OCI-LY7 (cell line): Measurements from ENCODE around the gene BRAF. TPM values are rescaled to one million over a fixed set of nuclear protein-coding genes. Genes with fewer than 3 reads are reported as not detected.
"Not testable (repeated sequence)": the region's sequence is repeated elsewhere in the genome, so short reads cannot be mapped to it uniquely, and the experiment has no call there.

Source experiments
- BruUV-seq: library from RNA; stranded (reverse); fragments of 400-500 nt; replicated peaks from 2 replicates; lab custom pipeline; 2021; lab: Mats Ljungman, UMichigan
- CTCF ChIA-PET: fragments of 300-600 bp; sonication (Branson Sonifier 250); formaldehyde crosslinking; loops from one replicate; lab custom pipeline; 2022; ENCODE audit warnings: antibody characterized with exemption; ENCODE audit not compliant: unreplicated experiment; lab: Charles Lee
- POLR2A ChIA-PET: fragments of 300-600 bp; sonication (Branson Sonifier 250); formaldehyde crosslinking; loops from one replicate; lab custom pipeline; 2022; ENCODE audit warnings: antibody characterized with exemption; lab: Charles Lee
- DNase-seq: peaks from one replicate; pipeline ENCODE4 v3.0.0-alpha.2; 2015; ENCODE audit warnings: low spot score
- H2AFZ ChIP-seq: fragments of 200-600 bp; sonication (generic), shearing (Covaris generic); 2 replicates; pipeline ENCODE4 v1.6.1; 2014; ENCODE audit warnings: mild to moderate bottlenecking, antibody characterized with exemption, low read length, moderate library complexity
- H3K27ac ChIP-seq: fragments of 200-600 bp; sonication (generic); 2 replicates; pipeline ENCODE4 v1.5.1; 2014; ENCODE audit warnings: mixed run types, low read depth, mild to moderate bottlenecking, moderate library complexity, low read length, inconsistent platforms; ENCODE audit not compliant: poor library complexity, severe bottlenecking
- H3K36me3 ChIP-seq: fragments of 200-600 bp; sonication (generic); 2 replicates; pipeline ENCODE4 v1.6.1; 2014; ENCODE audit warnings: mild to moderate bottlenecking, antibody characterized with exemption, low read length, moderate library complexity, mixed read lengths; ENCODE audit not compliant: insufficient read depth
- H3K4me1 ChIP-seq: fragments of 200-600 bp; sonication (generic); 2 replicates; pipeline ENCODE4 v1.5.1; 2014; ENCODE audit warnings: mild to moderate bottlenecking, low read length; ENCODE audit not compliant: insufficient read depth, poor library complexity, severe bottlenecking
- H3K4me2 ChIP-seq: fragments of 200-600 bp; sonication (generic); 2 replicates; pipeline ENCODE4 v1.6.1; 2014; ENCODE audit warnings: mild to moderate bottlenecking, low read length
- H3K4me3 ChIP-seq: fragments of 200-600 bp; sonication (generic); 2 replicates; pipeline ENCODE4 v1.5.1; 2014; ENCODE audit warnings: mild to moderate bottlenecking, low read depth, low read length; ENCODE audit not compliant: poor library complexity, severe bottlenecking
- H3K79me2 ChIP-seq: fragments of 200-600 bp; sonication (generic); 2 replicates; pipeline ENCODE4 v1.6.1; 2016; ENCODE audit warnings: low read depth, mild to moderate bottlenecking, low read length, moderate library complexity, mixed read lengths; ENCODE audit not compliant: insufficient read depth
- H3K9me2 ChIP-seq: fragments of 200-600 bp; sonication (generic); 2 replicates; pipeline ENCODE4 v1.6.1; 2016; ENCODE audit warnings: mild to moderate bottlenecking, low read length, mixed read lengths; ENCODE audit not compliant: insufficient read depth
- H3K9me3 ChIP-seq: fragments of 200-600 bp; sonication (generic); 2 replicates; pipeline ENCODE4 v1.6.1; 2014; ENCODE audit warnings: mild to moderate bottlenecking, mixed run types, low read length, mixed read lengths
- H4K20me1 ChIP-seq: fragments of 200-600 bp; sonication (generic); 2 replicates; pipeline ENCODE4 v1.6.1; 2014; ENCODE audit warnings: mild to moderate bottlenecking, antibody characterized with exemption, low read length, moderate library complexity, mixed read lengths; ENCODE audit not compliant: insufficient read depth
- EZH2phosphoT487 ChIP-seq: fragments of 200-600 bp; sonication (generic); IDR thresholded peaks from 2 replicates; pipeline ENCODE4 v1.6.1; 2018; ENCODE audit warnings: low read depth, borderline replicate concordance, mild to moderate bottlenecking, mixed run types, antibody characterized with exemption, low read length, moderate library complexity, mixed read lengths
- intact Hi-C: fragments of 100-400 bp; cut with micrococcal nuclease; formaldehyde crosslinking; loops from one replicate; pipeline ENCODE4 v1.10.0; 2022; ENCODE audit not compliant: unreplicated experiment
- total RNA-seq, 2 experiments: library from RNA; depleted of rRNA in 1 of 2; stranded (reverse); fragments of >200 nt in 1 of 2; shearing (Covaris generic) in 1 of 2; gene quantifications; 2 replicates each; pipeline ENCODE4 v1.2.3, GENCODE V29; 2014 to 2022
- TF ChIP-seq, protein P1 (sequence below): fragments of 200-600 bp; sonication (generic); conservative IDR thresholded peaks from 2 replicates; pipeline ENCODE4 v1.5.1; 2014; ENCODE audit warnings: mild to moderate bottlenecking, antibody characterized with exemption, low read length, moderate library complexity, mixed read lengths

BRAF gene
- total RNA-seq, 2 experiments from 2014 or later = 17.1 to 41.6 TPM

DNA sequence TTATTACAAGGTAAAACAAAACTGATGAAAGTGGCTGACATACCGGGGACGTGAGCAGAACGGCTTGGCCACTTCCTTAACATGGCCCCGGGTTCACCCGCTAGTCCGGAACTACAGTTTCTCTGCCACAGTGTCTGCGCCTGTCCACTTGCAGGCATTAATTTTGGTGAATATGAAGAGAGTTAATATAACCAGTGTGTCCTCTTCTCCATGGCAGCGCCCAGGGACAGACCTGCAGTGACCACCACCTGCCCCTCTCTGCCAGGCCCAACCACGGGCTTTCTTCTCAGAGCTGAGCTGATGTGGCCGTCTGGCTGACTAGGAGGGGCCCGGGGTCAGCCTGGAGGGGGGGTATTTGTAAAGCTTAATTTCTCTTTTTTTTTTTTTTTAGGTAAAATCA is 229.3 kb downstream of the BRAF start:
- no peak for DNase-seq
- CTCF ChIA-PET = no interaction called here
- Histone ChIP-seq H3K4me2 (no peak overlapping the region), H4K20me1 (peaks cover 5% of the 10 kb centered on the region; the same call in 1 of the 2 replicates), H3K9me3 (no peaks in the 10 kb centered on the region), H3K27ac (no peak overlapping the region), H2AFZ (no peak overlapping the region), H3K79me2 (peaks cover 31% of the 10 kb centered on the region), H3K9me2 (no peaks in the 10 kb centered on the region), H3K4me1 (peaks cover 21% of the 10 kb centered on the region), H3K4me3 (no peak overlapping the region), H3K36me3 (peaks cover 69% of the 10 kb centered on the region)
- intact Hi-C loops = loop anchor here (5.0 kb wide), 1 partner anchor 1042 kb away; the partner anchor contains the start of gene SSBP1
- no TSS peak for BruUV-seq
- POLR2A ChIA-PET = interaction anchor here (1.8 kb wide), 2 partner anchors 9 to 22 kb away, joined by 4 to 10 read pairs; partner anchors contain the start of gene ADCK2
- TF ChIP-seq, protein P1, sequence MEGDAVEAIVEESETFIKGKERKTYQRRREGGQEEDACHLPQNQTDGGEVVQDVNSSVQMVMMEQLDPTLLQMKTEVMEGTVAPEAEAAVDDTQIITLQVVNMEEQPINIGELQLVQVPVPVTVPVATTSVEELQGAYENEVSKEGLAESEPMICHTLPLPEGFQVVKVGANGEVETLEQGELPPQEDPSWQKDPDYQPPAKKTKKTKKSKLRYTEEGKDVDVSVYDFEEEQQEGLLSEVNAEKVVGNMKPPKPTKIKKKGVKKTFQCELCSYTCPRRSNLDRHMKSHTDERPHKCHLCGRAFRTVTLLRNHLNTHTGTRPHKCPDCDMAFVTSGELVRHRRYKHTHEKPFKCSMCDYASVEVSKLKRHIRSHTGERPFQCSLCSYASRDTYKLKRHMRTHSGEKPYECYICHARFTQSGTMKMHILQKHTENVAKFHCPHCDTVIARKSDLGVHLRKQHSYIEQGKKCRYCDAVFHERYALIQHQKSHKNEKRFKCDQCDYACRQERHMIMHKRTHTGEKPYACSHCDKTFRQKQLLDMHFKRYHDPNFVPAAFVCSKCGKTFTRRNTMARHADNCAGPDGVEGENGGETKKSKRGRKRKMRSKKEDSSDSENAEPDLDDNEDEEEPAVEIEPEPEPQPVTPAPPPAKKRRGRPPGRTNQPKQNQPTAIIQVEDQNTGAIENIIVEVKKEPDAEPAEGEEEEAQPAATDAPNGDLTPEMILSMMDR = no peak
- no peak for TF ChIP-seq EZH2phosphoT487

DNA sequence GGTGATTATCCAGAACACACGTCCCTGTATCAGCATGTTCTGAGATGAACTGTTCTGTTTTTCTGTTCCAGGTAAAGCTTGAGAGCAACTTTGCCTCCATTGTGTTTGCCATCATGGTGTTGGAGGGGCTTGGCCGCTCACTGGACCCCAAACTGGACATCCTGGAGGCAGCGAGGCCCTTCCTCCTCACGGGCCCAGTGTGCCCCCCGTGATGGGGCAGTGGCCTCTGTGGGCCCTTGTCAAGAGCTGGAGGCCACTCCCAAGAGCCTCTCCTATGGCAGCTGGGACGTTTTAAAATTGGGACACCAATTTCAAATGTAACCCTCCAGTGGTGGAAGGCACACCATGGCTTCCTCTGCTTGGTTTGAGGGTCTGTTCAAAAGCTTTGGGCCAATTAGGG is 230.1 kb downstream of the BRAF start:
- TF ChIP-seq, protein P1 = no peak
- no peak for TF ChIP-seq EZH2phosphoT487
- peaks cover 67% of the 10 kb centered on the region for H3K36me3 ChIP-seq
- H3K9me3 ChIP-seq = no peaks in the 10 kb centered on the region
- intact Hi-C loops = no loop called here
- peaks cover 24% of the 10 kb centered on the region for H3K79me2 ChIP-seq
- ChIA-PET CTCF (no interaction called here), POLR2A (no interaction called here)
- H2AFZ ChIP-seq = no peak overlapping the region
- peaks cover 21% of the 10 kb centered on the region for H3K4me1 ChIP-seq
- H3K9me2 ChIP-seq = no peaks in the 10 kb centered on the region
- BruUV-seq = no TSS peak
- H3K27ac ChIP-seq = no peak overlapping the region
- no peak for DNase-seq
- no peak overlapping the region for H3K4me3 ChIP-seq
- H4K20me1 ChIP-seq = peaks cover 5% of the 10 kb centered on the region; the same call in 1 of the 2 replicates
- H3K4me2 ChIP-seq = no peak overlapping the region

DNA sequence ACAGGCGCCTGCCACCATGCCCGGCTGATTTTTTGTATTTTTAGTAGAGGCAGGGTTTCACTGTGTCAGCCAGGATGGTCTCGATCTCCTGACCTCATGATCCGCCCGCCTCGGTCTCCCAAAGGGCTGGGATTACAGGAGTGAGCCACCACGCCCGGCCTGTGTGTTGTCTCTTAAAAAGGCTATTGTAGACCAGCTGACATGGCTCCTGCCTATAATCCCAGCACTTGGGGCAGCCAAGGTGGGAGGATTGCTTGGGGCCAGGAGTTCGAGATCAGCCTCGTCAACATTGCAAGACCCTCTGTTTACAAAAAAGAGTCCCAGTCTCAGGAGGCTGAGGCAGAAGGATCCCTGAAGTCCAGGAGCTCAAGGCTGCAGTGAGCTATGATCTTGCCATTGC is 230.9 kb downstream of the BRAF start:
- CTCF ChIA-PET = interaction anchor here (0.6 kb wide), 1 partner anchor 763 kb away, joined by 3 read pairs; no protein-coding TSS in a partner anchor
- H3K27ac ChIP-seq, DNase-seq, BruUV-seq, H3K9me3 ChIP-seq, H3K9me2 ChIP-seq, H2AFZ ChIP-seq, intact Hi-C loops, H4K20me1 ChIP-seq, H3K4me3 ChIP-seq, H3K4me2 ChIP-seq: not testable (repeated sequence)
- H3K36me3 ChIP-seq = peaks cover 66% of the 10 kb centered on the region
- peaks cover 21% of the 10 kb centered on the region for H3K4me1 ChIP-seq
- POLR2A ChIA-PET = interaction anchor here (1.1 kb wide), 1 partner anchor 17 kb away, joined by 3 read pairs; no protein-coding TSS in a partner anchor
- peaks cover 17% of the 10 kb centered on the region for H3K79me2 ChIP-seq
